ENCODE data around the gene PIEZO2.
"Not testable (repeated sequence)": the region's sequence is repeated elsewhere in the genome, so short reads cannot be mapped to it uniquely, and the experiment has no call there.

PIEZO2 gene

DNA sequence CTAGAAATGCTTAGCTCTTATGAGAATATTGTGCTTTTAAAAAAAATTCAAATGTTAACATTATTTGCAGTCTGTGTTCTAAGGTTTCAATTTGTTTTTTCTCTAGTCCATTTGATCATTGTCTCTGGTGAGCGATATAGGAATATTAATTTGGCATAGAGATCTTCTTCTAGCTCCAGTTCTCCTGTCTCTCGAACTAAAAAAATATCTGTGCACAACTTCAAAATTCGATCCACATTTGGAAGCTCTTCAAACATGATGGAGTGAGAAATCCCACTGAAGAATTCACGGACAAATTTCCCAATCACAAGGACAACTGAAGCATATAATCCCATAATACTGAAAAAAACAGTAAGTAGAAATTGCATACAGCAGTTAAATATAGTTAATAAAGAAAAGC is 477.9 kb downstream of the PIEZO2 start:
- TF ChIP-seq POLR2AphosphoS5 (IDR thresholded peaks at IDR 0.05; ENCODE audit: low read depth, low read length) (no peak), TAF1 (IDR thresholded peaks at IDR 0.05; ENCODE audit: borderline replicate concordance, low read depth, low read length) (no peak), POLR2A (IDR thresholded peaks at IDR 0.05; ENCODE audit: low read depth, low read length) (no peak)
- no peak for FAIRE-seq
- no peak for DNase-seq (ENCODE audit: insufficient read length)

DNA sequence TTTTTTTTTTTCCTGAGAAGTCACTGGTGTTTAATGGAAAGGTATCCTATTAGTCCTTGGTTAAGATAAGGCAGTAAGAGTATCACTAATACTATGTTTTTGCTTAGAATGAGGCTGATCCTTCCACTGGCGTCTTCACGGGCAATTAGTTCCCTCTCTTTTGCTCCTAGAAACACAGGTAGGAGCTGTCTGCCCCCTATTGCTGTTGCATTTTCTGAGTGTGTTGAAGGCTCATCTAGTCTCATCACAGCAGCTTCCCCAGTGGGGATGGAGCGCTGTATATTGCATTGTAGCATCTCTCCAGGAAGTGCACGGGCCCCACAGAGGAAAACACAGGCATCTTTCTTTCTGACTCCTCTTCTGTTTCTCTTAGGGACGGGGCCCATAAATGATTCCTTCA is 478.5 kb downstream of the PIEZO2 start:
- DNase-seq (ENCODE audit: insufficient read length) (no peak), FAIRE-seq (no peak)
- no peak for TF ChIP-seq POLR2AphosphoS5 (IDR thresholded peaks at IDR 0.05; ENCODE audit: low read depth, low read length)
- no peak for TF ChIP-seq TAF1 (IDR thresholded peaks at IDR 0.05; ENCODE audit: borderline replicate concordance, low read depth, low read length)
- no peak for TF ChIP-seq POLR2A (IDR thresholded peaks at IDR 0.05; ENCODE audit: low read depth, low read length)

DNA sequence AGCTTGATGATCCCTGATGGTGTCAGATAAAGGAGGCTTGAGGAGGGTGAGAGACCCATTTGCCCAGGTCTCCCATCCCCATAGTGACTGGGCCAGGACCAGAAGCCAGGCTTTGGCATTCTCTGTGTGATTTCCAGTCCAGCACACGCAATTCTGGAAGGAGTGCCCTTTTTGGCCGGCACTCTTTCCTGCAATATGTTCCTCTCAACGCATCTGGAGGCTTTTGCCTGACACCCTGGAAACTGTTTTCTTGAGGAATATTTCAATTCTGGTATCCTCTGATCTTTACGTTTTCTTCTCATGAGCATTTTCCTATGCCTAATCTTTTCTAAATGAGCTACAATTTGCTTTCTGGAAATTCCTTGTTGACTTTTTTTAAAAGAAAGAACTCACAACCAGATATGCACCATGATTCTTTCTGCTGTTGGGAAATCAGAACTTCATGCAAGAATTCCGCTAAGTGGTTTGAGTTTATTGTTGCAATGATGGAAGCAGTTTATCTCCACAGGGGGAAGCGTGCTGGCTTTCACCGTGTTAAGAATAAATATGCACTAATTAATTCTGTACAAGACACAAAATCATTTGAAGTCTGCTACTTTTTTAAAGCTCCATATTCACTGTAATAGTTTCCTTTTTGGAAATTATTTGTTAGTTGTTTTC is 479.8 kb downstream of the PIEZO2 start:
- no peak for FAIRE-seq

DNA sequence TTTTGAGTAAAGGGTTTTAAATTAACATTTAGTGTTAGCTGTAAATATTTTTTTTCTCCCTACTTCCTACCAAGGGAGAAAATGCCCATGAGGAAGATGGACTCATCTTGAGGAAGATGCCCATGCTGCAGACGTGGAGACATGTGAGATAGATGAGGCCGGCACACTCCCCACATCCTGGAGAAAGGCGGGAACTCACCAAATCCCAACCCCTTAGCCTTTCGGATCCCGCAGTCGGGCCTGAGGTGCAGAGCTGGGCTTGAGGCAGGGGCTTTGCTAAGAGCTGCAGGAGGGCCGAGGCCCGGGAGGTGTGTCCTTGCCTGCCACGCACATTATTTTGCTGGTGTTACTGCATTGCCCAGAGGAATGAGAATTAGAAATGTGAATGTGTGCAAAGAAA is 485.6 kb downstream of the PIEZO2 start:
- TF ChIP-seq TAF1 (IDR thresholded peaks at IDR 0.05; ENCODE audit: borderline replicate concordance, low read depth, low read length), result no peak
- no peak for TF ChIP-seq POLR2A (IDR thresholded peaks at IDR 0.05; ENCODE audit: low read depth, low read length)
- no peak for TF ChIP-seq POLR2AphosphoS5 (IDR thresholded peaks at IDR 0.05; ENCODE audit: low read depth, low read length)
- FAIRE-seq, result no peak
- DNase-seq (ENCODE audit: insufficient read length), result no peak

More for the DNA sequence above, 479.8 kb downstream of the PIEZO2 start:
- DNase-seq (ENCODE audit: insufficient read length), result no peak
- TF ChIP-seq POLR2A (IDR thresholded peaks at IDR 0.05; ENCODE audit: low read depth, low read length) (no peak), POLR2AphosphoS5 (IDR thresholded peaks at IDR 0.05; ENCODE audit: low read depth, low read length) (no peak), TAF1 (IDR thresholded peaks at IDR 0.05; ENCODE audit: borderline replicate concordance, low read depth, low read length) (no peak)

DNA sequence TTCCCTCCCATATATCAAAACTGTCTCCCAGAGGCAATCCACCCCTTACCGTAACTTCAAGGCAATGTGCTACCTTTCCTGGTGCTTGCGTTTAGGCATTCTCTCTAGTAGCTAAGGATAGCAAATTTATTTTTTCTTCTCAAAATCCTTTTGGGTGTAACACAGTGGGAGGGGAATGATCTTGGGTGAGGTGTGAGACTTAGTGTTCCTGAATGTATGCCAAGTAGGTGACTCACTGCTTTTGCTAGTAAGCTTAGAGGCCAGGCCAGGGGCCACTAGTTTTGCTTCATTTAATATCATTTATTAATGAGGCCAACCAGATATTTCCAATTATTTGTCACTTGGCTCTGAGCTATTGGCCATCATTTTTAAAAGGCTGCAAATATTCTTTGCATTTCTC is 488.1 kb downstream of the PIEZO2 start:
- DNase-seq (ENCODE audit: insufficient read length) (no peak), FAIRE-seq (no peak)
- no peak for TF ChIP-seq POLR2A (IDR thresholded peaks at IDR 0.05; ENCODE audit: low read depth, low read length)
- no peak for TF ChIP-seq TAF1 (IDR thresholded peaks at IDR 0.05; ENCODE audit: borderline replicate concordance, low read depth, low read length)
- no peak for TF ChIP-seq POLR2AphosphoS5 (IDR thresholded peaks at IDR 0.05; ENCODE audit: low read depth, low read length)

DNA sequence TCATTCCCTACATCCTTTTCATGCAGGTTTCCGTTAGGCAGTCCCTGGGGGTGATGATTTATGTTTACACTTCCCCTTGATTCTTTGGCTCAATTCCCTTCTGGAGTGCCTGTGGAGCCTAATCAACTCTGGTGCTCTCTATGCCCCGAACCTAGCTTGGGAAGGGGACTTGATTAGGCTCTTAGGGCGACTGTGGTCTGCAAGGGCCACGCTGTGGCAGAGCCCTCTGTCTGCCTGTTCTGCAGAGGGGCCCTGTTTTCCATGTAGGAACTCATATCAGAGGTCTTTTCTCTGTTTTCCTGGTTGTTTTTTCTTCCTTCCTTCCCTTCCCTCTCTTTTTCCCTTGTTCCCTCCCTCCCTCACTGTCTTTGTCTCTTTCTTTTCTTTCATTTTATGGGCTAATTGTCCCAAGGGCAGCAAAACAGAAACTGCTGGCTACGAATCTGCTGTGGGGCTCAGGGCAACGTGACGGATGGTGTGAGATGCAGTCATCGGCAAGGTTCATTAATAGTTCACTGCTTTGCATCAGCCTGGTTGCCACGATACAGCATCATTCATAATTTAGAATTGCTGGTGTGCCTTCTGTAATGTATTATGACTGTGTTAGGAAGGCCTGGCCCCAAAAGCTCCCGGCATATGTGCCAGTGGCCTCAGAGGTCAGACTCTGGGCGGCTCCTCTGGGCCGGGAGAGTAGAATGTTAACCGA is 489.0 kb downstream of the PIEZO2 start:
- DNase-seq (ENCODE audit: insufficient read length), result no peak
- no peak for FAIRE-seq
- TF ChIP-seq TAF1 (IDR thresholded peaks at IDR 0.05; ENCODE audit: borderline replicate concordance, low read depth, low read length) (no peak), POLR2AphosphoS5 (IDR thresholded peaks at IDR 0.05; ENCODE audit: low read depth, low read length) (no peak), POLR2A (IDR thresholded peaks at IDR 0.05; ENCODE audit: low read depth, low read length) (no peak)

DNA sequence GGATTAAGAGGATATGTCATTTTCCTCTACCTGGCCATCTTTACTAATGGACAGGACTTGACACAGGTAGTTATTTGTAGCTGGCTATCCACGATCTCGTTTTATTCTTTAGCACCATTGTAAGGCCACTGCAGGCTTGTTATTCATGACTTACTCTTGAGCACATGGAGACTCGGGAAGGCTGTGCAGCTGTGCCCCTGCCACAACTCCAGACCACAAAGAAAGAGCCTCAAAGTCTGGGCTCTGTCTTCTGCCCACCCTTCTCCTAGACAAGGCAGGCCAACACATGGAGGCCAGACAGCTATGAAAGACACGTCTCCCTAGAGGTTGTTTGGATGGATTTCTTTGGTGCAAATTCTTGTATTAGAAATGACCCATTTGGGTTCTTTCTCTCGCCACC is 489.8 kb downstream of the PIEZO2 start:
- no peak for FAIRE-seq
- TF ChIP-seq POLR2A (IDR thresholded peaks at IDR 0.05; ENCODE audit: low read depth, low read length), result no peak
- no peak for TF ChIP-seq POLR2AphosphoS5 (IDR thresholded peaks at IDR 0.05; ENCODE audit: low read depth, low read length)
- TF ChIP-seq TAF1 (IDR thresholded peaks at IDR 0.05; ENCODE audit: borderline replicate concordance, low read depth, low read length), result no peak

DNA sequence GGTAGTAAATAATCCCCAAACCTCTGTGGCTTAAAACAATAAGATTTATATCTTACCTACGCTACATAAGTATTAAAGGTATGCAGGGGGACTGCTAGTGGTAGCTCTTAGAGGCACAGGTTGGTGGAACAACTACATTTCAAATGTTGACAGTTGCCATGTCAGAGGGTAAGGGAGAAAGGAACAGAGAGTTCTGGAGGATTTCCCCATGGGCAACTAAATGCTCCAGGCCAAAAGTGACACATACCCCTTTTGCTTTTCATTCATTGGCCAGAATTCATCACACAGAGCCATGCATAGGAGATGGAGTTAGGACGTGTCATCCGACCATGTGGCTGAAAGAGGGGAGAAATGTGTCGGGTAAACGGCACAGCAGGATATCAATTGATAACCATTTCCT is 490.4 kb downstream of the PIEZO2 start:
- FAIRE-seq, result no peak

More for the DNA sequence above, 489.8 kb downstream of the PIEZO2 start:
- no peak for DNase-seq (ENCODE audit: insufficient read length)

DNA sequence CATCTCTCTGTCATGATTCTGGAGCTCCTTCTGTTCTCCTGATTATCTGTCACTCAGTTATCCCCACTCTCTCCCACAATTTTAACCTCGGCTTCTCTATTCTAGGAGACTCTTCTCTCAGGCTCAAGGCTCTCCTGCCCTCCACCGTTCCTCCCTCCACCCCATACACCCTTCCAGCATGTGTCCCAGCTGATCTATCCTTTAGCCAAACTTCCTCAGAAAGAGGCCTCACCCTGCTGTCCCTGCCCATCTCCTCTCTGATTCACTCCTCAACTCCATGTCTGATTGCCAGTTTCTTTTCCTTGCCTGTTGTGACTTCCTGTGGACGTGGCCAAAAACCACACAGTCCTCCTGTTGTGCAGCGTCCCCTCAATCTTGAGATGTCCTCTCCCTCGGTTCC is 505.4 kb downstream of the PIEZO2 start:
- not testable (repeated sequence) for FAIRE-seq; DNase-seq (ENCODE audit: insufficient read length)

More for the DNA sequence above, 490.4 kb downstream of the PIEZO2 start:
- TF ChIP-seq TAF1 (IDR thresholded peaks at IDR 0.05; ENCODE audit: borderline replicate concordance, low read depth, low read length) (no peak), POLR2A (IDR thresholded peaks at IDR 0.05; ENCODE audit: low read depth, low read length) (no peak), POLR2AphosphoS5 (IDR thresholded peaks at IDR 0.05; ENCODE audit: low read depth, low read length) (no peak)
- DNase-seq (ENCODE audit: insufficient read length), result no peak

DNA sequence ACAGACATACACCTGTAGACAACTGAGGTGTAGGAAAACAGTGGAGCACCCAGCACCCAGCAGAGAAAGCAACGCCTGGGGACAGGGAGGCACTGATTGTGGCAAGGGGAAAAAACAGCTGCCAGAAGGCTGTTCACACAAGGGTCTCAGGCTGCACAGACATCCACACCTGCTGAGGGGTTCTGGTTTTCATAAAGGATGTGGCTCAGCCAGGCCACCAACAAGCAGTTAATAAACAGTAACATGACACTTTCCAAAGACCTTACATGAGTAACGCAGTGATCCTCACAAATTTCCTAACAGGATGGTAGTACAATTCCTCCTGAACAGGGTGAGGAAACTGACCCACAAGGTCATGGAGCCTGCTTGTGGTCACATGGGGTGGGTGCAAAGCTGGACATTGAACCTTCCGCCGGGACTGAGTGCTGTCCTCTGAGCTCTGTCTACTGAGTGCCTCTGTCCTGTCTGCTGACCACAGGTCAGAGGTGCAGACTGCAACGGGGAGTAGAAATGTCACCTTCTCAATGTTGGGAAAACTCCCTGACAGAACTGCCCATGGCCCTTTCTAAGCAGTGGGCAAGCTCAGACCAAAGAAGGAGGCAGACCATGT is 506.3 kb downstream of the PIEZO2 start:
- DNase-seq (ENCODE audit: insufficient read length); FAIRE-seq: not testable (repeated sequence)

DNA sequence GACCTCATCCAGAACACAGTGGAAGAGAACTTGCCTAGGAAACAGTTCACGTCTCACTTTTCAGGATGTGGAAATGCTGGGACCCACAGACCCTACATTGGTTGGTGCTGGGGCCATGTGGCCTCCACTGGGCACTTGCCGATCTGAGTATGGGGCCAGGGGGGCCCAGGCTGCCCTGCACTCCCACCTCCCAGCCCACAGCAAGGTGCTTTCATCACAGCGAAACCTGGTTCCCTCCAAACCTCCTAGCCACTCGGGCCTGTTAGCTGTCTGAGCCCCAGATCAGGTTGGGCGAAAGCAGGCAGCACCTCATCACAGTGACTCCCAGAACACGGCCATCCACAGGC is 510.9 kb downstream of the PIEZO2 start:
- FAIRE-seq; DNase-seq (ENCODE audit: insufficient read length): not testable (repeated sequence)

DNA sequence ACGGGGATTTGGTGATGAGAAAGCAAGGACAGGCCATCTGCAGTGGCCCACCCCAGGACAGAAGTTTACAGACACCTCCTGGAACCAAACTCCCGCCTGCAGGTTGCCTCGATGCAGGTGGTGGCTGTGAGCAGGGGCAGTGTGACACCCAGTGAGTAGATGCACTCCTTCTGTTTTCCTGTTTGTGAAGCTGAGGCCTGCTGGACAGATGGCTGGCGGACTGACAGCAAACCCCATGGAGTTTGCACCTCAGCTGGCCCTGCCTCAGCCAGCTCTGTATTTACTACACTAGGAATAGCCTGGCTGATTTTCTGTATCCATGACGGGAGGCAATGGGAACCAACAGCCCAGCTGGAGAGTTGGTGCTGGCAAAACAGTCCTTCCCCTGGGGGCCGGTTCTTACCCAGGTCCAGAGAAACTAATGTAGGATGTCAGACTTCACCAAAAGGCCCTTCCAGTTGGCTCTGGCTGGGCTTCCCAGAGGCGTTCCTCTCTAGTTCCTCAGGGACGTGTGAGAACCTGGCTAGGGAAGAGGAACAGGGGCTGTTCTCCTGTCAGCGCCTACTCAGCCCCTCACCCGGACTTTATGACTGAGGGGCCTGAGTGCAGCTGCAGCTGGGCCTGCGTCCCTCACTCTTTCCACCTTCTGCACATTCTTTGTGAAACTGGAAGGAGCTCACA is 511.4 kb downstream of the PIEZO2 start:
- not testable (repeated sequence) for FAIRE-seq; DNase-seq (ENCODE audit: insufficient read length)

DNA sequence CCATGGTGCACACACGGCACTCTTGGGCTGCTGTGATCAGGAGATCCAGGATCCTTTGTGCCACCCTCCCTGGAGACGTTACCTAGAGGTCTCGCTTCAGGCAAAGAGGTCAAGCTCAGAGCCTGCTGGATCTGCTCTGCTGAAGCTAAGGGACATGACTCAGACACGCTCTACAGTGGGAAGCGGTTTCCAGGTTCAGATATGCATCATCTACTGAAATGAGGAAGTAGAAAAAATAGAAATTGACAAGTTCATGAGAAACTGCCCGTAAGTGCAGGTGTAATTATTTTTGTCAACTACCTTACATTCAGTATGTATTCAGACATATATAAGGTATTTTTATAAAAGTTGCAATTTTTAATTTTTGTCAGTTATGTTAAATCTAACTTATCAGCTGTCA is 520.3 kb downstream of the PIEZO2 start:
- not testable (repeated sequence) for DNase-seq (ENCODE audit: insufficient read length)
- peak; percentile 91 for FAIRE-seq

DNA sequence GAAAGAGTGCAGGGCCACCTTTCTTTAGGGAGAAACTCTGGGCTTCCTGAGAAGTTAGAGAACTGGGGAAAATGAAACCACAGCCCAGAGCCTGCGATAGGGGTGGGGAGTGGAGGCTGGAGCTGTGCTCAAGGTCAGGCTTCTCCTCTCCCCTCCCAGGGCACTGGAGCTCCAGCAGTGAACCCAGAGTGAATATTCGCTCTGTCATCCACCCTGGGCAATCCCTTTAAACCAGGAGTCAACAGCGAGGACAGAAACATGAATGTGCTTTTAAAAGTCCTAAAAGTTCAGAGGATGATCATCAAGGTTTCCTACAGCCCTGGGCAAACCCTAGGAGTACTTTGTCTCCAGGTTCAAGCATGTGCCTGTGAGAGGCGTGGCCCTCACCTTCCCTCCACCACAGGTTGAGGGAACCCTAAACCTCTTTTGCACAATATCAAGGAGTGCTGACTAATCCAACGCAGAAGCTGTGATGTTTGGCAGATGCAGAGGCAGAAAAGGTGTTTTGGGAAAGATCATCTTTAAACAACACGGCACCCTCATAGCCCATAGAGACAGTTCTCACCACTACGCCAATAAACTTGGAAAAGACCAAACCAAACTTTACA is 522.7 kb downstream of the PIEZO2 start:
- not testable (repeated sequence) for FAIRE-seq; DNase-seq (ENCODE audit: insufficient read length)

DNA sequence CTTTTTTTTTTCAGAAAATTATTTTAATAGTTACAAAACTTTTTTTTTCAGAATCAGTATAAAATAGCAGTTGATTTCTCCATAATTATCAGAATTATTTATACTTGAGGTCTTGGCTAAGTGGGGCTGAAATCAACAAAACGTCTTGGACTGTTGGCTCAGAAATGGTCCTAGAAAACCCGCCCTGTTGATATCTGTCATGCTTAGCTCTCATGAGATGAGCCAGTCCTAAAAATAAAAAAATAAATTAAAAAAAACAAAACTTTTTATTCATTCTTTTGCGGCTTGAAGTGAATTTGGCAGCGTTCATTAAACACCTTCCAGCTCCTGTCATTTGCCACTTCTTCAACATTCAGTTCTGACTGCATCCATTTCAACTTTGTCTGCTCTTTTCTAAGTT is 525.8 kb downstream of the PIEZO2 start:
- DNase-seq (ENCODE audit: insufficient read length); FAIRE-seq: not testable (repeated sequence)

DNA sequence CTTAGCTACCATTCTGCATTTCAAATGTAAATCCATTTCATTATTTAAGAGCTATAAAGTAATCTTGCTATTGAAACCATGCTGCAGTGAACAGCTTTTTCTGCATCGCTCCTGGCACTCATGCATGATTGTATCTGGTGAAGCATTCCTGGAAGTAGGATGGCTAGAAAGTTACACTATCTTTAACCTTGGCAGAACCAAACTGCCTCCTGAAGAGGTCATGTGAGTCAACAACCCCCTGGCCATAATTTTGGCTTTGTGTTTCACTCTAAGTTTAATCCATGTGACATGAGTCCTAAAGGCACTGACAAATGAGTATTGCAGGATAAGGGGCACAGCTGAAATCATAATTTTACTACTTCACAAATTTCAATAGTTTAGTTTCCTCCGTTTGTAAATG is 526.4 kb downstream of the PIEZO2 start:
- FAIRE-seq, result not testable (repeated sequence)

More for the DNA sequence above, 526.4 kb downstream of the PIEZO2 start:
- not testable (repeated sequence) for DNase-seq (ENCODE audit: insufficient read length)

Data from GM12892 (cell line).